Keratinocyte (primary cell): Measurements from ENCODE around the gene ZFYVE19. TPM values are rescaled to one million over a fixed set of nuclear protein-coding genes. Genes with fewer than 3 reads are reported as not detected.
A peak's percentile ranks its signal among the peaks of the same experiment; 100 is the strongest.

ENCODE experiments used
- DNase-seq: peaks from one replicate; pipeline ENCODE4 v3.0.0-alpha.2; 2011; ENCODE audit warnings: low read depth, missing footprints, low spot score
- FAIRE-seq: peaks from 2 replicates; lab custom pipeline; 2011; peaks lifted over from hg19 to GRCh38; lab: Jason Lieb, UNC
- H2AFZ ChIP-seq: 2 replicates; pipeline ENCODE4 v1.6.0; 2012; ENCODE audit warnings: low read length, control low read depth, inconsistent platforms; ENCODE audit not compliant: control insufficient read depth
- H3K27ac ChIP-seq: 2 replicates; pipeline ENCODE4 v1.5.1; 2011; ENCODE audit warnings: low read length; ENCODE audit not compliant: control insufficient read depth, insufficient read depth
- H3K27me3 ChIP-seq: 3 replicates; pipeline ENCODE4 v1.6.0; 2011; ENCODE audit warnings: low read length; ENCODE audit not compliant: control insufficient read depth, insufficient read depth; ENCODE audit errors: extremely low read depth
- H3K36me3 ChIP-seq, 2 experiments: 2 replicates in 1 of 2; 3 replicates in 1 of 2; pipeline ENCODE4 v1.5.1; 2011; ENCODE audit warnings: low read length in 2 of 2, mild to moderate bottlenecking in 1 of 2; ENCODE audit not compliant: control insufficient read depth in 2 of 2, insufficient read depth in 2 of 2; ENCODE audit errors: extremely low read depth in 1 of 2
- H3K4me1 ChIP-seq: 3 replicates; pipeline ENCODE4 v1.5.1; 2011; ENCODE audit warnings: low read length; ENCODE audit not compliant: control insufficient read depth, insufficient read depth; ENCODE audit errors: extremely low read depth
- H3K4me2 ChIP-seq: 3 replicates; pipeline ENCODE4 v1.6.0; 2011; ENCODE audit warnings: low read depth, low read length; ENCODE audit not compliant: control insufficient read depth, insufficient read depth; ENCODE audit errors: extremely low read depth
- H3K4me3 ChIP-seq, 3 experiments: fragments of 200-600 bp in 1 of 3; sonication (generic) in 1 of 3; 2 replicates in 2 of 3; 3 replicates in 1 of 3; pipeline ENCODE4 v1.5.1; 2011 to 2016; ENCODE audit warnings: low read length in 3 of 3, mild to moderate bottlenecking in 3 of 3, control low read depth in 2 of 3, inconsistent platforms in 1 of 3, low read depth in 1 of 3, mixed read lengths in 1 of 3, mixed run types in 1 of 3, moderate library complexity in 1 of 3; ENCODE audit not compliant: control insufficient read depth in 2 of 3, insufficient read depth in 2 of 3; ENCODE audit errors: extremely low read depth in 1 of 3
- H3K79me2 ChIP-seq: 2 replicates; pipeline ENCODE4 v1.6.0; 2012; ENCODE audit warnings: low read length; ENCODE audit not compliant: control insufficient read depth, insufficient read depth
- H3K9ac ChIP-seq: 3 replicates; pipeline ENCODE4 v1.6.0; 2011; ENCODE audit warnings: low read length; ENCODE audit not compliant: control insufficient read depth, insufficient read depth; ENCODE audit errors: extremely low read depth
- H3K9me1 ChIP-seq: 3 replicates; pipeline ENCODE4 v1.6.0; 2011; ENCODE audit warnings: low read length; ENCODE audit not compliant: control insufficient read depth, insufficient read depth; ENCODE audit errors: extremely low read depth
- H3K9me3 ChIP-seq: 2 replicates; pipeline ENCODE4 v1.5.1; 2012; ENCODE audit warnings: low read depth, low read length; ENCODE audit not compliant: control insufficient read depth
- H4K20me1 ChIP-seq: 3 replicates; pipeline ENCODE4 v1.6.0; 2011; ENCODE audit warnings: low read length; ENCODE audit not compliant: control insufficient read depth, insufficient read depth; ENCODE audit errors: extremely low read depth
- EZH2 ChIP-seq: IDR thresholded peaks from one replicate; pipeline ENCODE4 v1.6.1; 2012; ENCODE audit warnings: inconsistent platforms, mild to moderate bottlenecking, low read length, moderate library complexity
- dilution Hi-C: fragments of 300-500 bp; cut with MboI; formaldehyde crosslinking; loops from one replicate; pipeline ENCODE4 v1.7.0; 2020; ENCODE audit warnings: low sequenced_read_pairs; ENCODE audit not compliant: extremely low pct_ligation_motif_present
- polyA plus RNA-seq, 5 experiments: library from polyadenylated mRNA; depleted of rRNA in 3 of 5; stranded (reverse) in 3 of 5; stranded (forward) in 1 of 5; unstranded in 1 of 5; fragments of >200 nt; gene quantifications; 1 replicate in 1 of 5; 2 replicates in 3 of 5; 3 replicates in 1 of 5; pipeline versions ENCODE4 v1.2.1 to v1.2.3, GENCODE V29; 2011 to 2012; ENCODE audit warnings: missing spikeins in 2 of 5, low read depth in 1 of 5, low replicate concordance in 1 of 5
- TF ChIP-seq, protein P1 (sequence below), 3 experiments: IDR thresholded peaks in 1 of 3; conservative IDR thresholded peaks in 1 of 3; optimal IDR thresholded peaks in 1 of 3; 2 replicates in 2 of 3; 3 replicates in 1 of 3; pipeline versions ENCODE3 to v1.5.1; 2011; ENCODE audit warnings: low read length in 3 of 3, mild to moderate bottlenecking in 3 of 3, moderate library complexity in 2 of 3, control low read depth in 1 of 3, inconsistent platforms in 1 of 3; ENCODE audit not compliant: insufficient read depth in 2 of 3; ENCODE audit errors: extremely low read depth in 1 of 3

Gene ZFYVE19
- polyA plus RNA-seq, 1 donor (not counting 4 experiments of a cell fraction or from before 2014, with no cell fraction given): 19.0 TPM

DNA sequence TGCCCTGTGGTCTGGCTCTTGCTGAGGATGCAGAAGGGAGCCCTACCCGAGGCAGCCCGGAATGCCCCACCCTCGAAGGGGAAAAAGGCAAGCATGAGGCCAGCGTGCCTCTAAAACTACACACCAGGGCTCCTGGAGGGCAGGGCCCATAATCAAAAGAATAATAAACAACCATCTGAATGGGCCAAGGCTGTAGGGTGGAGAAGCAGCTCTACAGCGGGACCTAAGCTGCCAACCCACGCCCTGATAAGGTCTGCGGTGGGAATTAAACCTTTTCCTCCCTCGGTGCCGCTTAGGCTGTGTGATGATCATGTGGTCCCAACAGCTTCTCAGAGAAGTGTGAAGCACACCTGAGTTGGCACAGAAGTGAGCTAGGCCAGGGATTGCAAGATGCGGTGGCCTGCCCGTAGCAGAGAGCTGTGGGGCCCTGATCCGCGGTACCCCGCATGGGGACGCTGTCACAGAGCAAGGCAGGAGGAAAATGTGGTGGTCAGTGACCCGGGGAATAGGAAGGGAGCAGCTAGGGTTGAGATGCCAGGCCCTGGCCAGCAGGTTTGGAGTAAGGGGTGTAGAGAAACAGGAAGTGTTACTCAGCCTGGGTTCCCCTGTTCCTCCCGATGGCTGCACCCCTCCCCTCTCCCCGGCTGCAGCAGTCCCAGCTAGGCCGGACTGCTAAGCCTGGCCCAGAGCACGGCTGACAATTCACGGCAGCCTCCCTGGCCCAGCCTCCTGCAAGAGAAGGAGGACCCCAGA is 38.2 kb upstream of the ZFYVE19 start:
- H3K4me1 ChIP-seq: peaks cover 63% of the 10 kb centered on the region
- H3K4me3 ChIP-seq: peak overlapping the region in 2 of 3 experiments; percentile 26 to 57
- no peaks in the 10 kb centered on the region for H3K79me2 ChIP-seq
- DNase-seq (no peak), FAIRE-seq (no peak)
- no peaks in the 10 kb centered on the region for H4K20me1 ChIP-seq
- no peak for TF ChIP-seq EZH2
- TF ChIP-seq, protein P1, sequence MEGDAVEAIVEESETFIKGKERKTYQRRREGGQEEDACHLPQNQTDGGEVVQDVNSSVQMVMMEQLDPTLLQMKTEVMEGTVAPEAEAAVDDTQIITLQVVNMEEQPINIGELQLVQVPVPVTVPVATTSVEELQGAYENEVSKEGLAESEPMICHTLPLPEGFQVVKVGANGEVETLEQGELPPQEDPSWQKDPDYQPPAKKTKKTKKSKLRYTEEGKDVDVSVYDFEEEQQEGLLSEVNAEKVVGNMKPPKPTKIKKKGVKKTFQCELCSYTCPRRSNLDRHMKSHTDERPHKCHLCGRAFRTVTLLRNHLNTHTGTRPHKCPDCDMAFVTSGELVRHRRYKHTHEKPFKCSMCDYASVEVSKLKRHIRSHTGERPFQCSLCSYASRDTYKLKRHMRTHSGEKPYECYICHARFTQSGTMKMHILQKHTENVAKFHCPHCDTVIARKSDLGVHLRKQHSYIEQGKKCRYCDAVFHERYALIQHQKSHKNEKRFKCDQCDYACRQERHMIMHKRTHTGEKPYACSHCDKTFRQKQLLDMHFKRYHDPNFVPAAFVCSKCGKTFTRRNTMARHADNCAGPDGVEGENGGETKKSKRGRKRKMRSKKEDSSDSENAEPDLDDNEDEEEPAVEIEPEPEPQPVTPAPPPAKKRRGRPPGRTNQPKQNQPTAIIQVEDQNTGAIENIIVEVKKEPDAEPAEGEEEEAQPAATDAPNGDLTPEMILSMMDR (optimal IDR thresholded peaks at IDR 0.05 in 1 of 3, IDR thresholded peaks at IDR 0.05 in 1 of 3, conservative IDR thresholded peaks at IDR 0.05 in 1 of 3; ENCODE audit: extremely low read depth in 1 of 3, insufficient read depth in 2 of 3, low read length in 3 of 3): peak in 1 of 3 experiments; percentile 9
- peak overlapping the region; percentile 80 for H3K9ac ChIP-seq
- no peaks in the 10 kb centered on the region for H3K27me3 ChIP-seq
- peaks cover 11 to 14% of the 10 kb centered on the region in 2 experiments for H3K36me3 ChIP-seq
- peak overlapping the region; percentile 91 for H3K27ac ChIP-seq
- dilution Hi-C loops: no loop called here
- H3K9me1 ChIP-seq: peaks cover 2% of the 10 kb centered on the region
- no peaks in the 10 kb centered on the region for H3K9me3 ChIP-seq
- H3K4me2 ChIP-seq: peak overlapping the region; percentile 77
- H2AFZ ChIP-seq: peak overlapping the region; percentile 41

DNA sequence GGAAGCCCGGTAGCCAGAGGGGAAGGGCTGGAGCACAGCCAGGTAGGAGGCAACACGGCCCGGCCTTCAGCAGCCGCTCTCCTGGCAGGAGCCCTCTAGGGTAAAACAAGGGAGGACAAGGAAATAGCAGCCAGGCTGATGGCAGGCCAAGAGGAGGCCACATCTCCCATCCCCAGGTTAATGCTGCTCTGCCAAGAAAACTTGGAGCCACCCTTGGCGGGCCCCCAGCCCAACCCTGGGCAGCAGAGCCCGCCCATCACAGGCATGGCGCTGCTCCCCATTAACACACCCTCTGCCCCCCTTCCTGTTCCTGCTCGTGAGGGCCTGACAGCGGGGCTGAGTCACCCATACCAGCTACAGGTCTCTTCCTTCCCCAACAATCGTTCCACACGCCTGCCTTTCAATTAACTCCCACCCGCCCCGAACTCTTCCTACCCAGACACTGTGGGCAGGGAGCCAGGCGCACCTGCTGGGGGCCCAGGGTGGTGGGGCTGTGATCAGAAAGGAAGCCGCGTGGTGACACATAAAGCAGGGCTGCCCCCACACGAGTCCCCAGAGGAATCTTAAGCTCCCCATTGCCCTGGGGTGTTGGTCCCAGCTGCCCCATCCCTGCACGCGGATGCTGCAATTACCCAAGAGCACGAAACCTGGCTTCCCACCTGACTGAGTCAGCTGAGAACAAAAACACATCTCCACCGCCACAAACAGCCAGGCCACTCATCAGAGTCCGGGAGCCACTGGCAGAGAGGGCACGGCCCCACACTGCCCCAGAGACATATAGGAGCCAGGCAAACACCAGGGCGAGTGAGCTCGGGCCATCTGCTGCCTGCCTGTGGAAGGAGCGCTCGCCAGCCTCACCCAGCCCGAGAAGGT is 37.4 kb upstream of the ZFYVE19 start, which contains the start of gene C15orf62:
Gene C15orf62 (plus strand): TSS at position 707 of the 873 bp plus-strand sequence. CDS start 516 bp downstream, outside the sequence.
- Histone ChIP-seq H3K27ac (peak within 1 kb of the TSS; percentile 91), H3K4me2 (peak within 1 kb of the TSS; percentile 77), H3K9me1 (peaks cover 2% of the 10 kb centered on the region), H3K27me3 (no peaks in the 10 kb centered on the region), H3K9me3 (no peaks in the 10 kb centered on the region), H3K4me3 (peak within 1 kb of the TSS in 2 of 3 experiments; percentile 30 to 57), H3K79me2 (no peaks in the 10 kb centered on the region), H3K36me3 (peaks cover 16 to 19% of the 10 kb centered on the region in 2 experiments), H3K4me1 (peaks cover 58% of the 10 kb centered on the region), H4K20me1 (no peaks in the 10 kb centered on the region), H2AFZ (peak within 1 kb of the TSS; percentile 41), H3K9ac (peak within 1 kb of the TSS; percentile 80)
- TF ChIP-seq, protein P1 (optimal IDR thresholded peaks at IDR 0.05 in 1 of 3, IDR thresholded peaks at IDR 0.05 in 1 of 3, conservative IDR thresholded peaks at IDR 0.05 in 1 of 3; ENCODE audit: extremely low read depth in 1 of 3, insufficient read depth in 2 of 3, low read length in 3 of 3): peak in 1 of 3 experiments; percentile 0
- no peak for TF ChIP-seq EZH2
- dilution Hi-C loops: no loop called here
- DNase-seq (peak; percentile 82), FAIRE-seq (peak; percentile 84)
